H1 (cell line): ENCODE data around the gene HPN. TPM values are rescaled to one million over a fixed set of nuclear protein-coding genes. Genes with fewer than 3 reads are reported as not detected.

Experiments used
- CTCF ChIA-PET: fragments of 300-600 bp; sonication (Branson Sonifier 250); formaldehyde crosslinking; loops from one replicate; lab custom pipeline; 2021; ENCODE audit not compliant: partially characterized antibody; lab: Charles Lee
- POLR2A ChIA-PET: fragments of 300-600 bp; sonication (Branson Sonifier 250); formaldehyde crosslinking; loops from one replicate; lab custom pipeline; 2021; ENCODE audit warnings: inconsistent platforms; ENCODE audit not compliant: partially characterized antibody; lab: Charles Lee
- DNase-seq, 2 experiments: peaks; one replicate each; pipeline versions ENCODE4 v3.0.0 to v3.0.0-alpha.2; 2010 to 2022; ENCODE audit warnings: low spot score in 2 of 2, low read depth in 1 of 2, mixed read lengths in 1 of 2
- FAIRE-seq: peaks from 2 replicates; lab custom pipeline; 2011; peaks lifted over from hg19 to GRCh38; lab: Jason Lieb, UNC
- H2AFZ ChIP-seq: 2 replicates; pipeline ENCODE4 v1.8.1; 2012; ENCODE audit warnings: low read length, inconsistent platforms
- H2AK5ac ChIP-seq: 2 replicates; pipeline ENCODE4 v1.6.1; 2013; ENCODE audit warnings: low read depth, low read length
- H2BK120ac ChIP-seq: replicated peaks from 2 replicates; pipeline ENCODE3; 2013; ENCODE audit warnings: low read depth, low read length, inconsistent platforms
- H2BK12ac ChIP-seq: 2 replicates; pipeline ENCODE4 v1.6.1; 2013; ENCODE audit warnings: low read depth, low read length
- H2BK15ac ChIP-seq: 2 replicates; pipeline ENCODE4 v1.6.1; 2013; ENCODE audit warnings: low read length
- H2BK20ac ChIP-seq: 2 replicates; pipeline ENCODE4 v1.6.1; 2013; ENCODE audit warnings: low read length
- H2BK5ac ChIP-seq: 2 replicates; pipeline ENCODE4 v1.6.1; 2013; ENCODE audit warnings: low read depth, low read length
- H3K14ac ChIP-seq: 2 replicates; pipeline ENCODE4 v1.6.1; 2013; ENCODE audit warnings: inconsistent platforms; ENCODE audit not compliant: insufficient read length
- H3K18ac ChIP-seq: 2 replicates; pipeline ENCODE4 v1.6.1; 2013; ENCODE audit warnings: low read length; ENCODE audit errors: extremely low read depth
- H3K23ac ChIP-seq: 2 replicates; pipeline ENCODE4 v1.6.1; 2013; ENCODE audit warnings: inconsistent platforms; ENCODE audit not compliant: insufficient read length
- H3K23me2 ChIP-seq: 2 replicates; pipeline ENCODE4 v1.6.1; 2013; ENCODE audit warnings: low read depth, low read length
- H3K27ac ChIP-seq: 2 replicates; pipeline ENCODE4 v1.6.1; 2011; ENCODE audit warnings: low read depth, low read length, inconsistent platforms
- H3K27me3 ChIP-seq, 4 experiments: replicated peaks in 1 of 4; 1 replicate in 1 of 4; 2 replicates in 3 of 4; pipeline versions ENCODE4 v1.6.1 to v1.8.1; 2011 to 2013; ENCODE audit warnings: low read length in 3 of 4, mild to moderate bottlenecking in 3 of 4, inconsistent platforms in 2 of 4, mixed read lengths in 2 of 4, moderate library complexity in 1 of 4; ENCODE audit not compliant: control insufficient read depth in 3 of 4, insufficient read depth in 3 of 4; ENCODE audit errors: extremely low read depth in 1 of 4
- H3K36me3 ChIP-seq, 4 experiments: 2 replicates each; pipeline versions ENCODE4 v1.6.1 to v1.8.1; 2011 to 2013; ENCODE audit warnings: mild to moderate bottlenecking in 4 of 4, low read length in 3 of 4, moderate library complexity in 2 of 4, control low read depth in 1 of 4, inconsistent platforms in 1 of 4; ENCODE audit not compliant: insufficient read depth in 4 of 4, control insufficient read depth in 2 of 4
- H3K4ac ChIP-seq: replicated peaks from 2 replicates; pipeline ENCODE3; 2013; ENCODE audit warnings: low read length, low read depth, mixed read lengths, inconsistent platforms; ENCODE audit not compliant: insufficient read length
- H3K4me1 ChIP-seq, 4 experiments: replicated peaks in 1 of 4; 1 replicate in 1 of 4; 2 replicates in 3 of 4; pipeline versions ENCODE4 v1.6.1 to v1.8.1; 2011 to 2013; ENCODE audit warnings: low read length in 3 of 4, inconsistent platforms in 2 of 4, mixed read lengths in 1 of 4; ENCODE audit not compliant: insufficient read depth in 4 of 4, control insufficient read depth in 3 of 4
- H3K4me2 ChIP-seq, 2 experiments: 2 replicates each; pipeline versions ENCODE4 v1.6.1 to v1.8.1; 2011 to 2013; ENCODE audit warnings: low read depth in 2 of 2, low read length in 2 of 2, control low read depth in 1 of 2, inconsistent platforms in 1 of 2, mild to moderate bottlenecking in 1 of 2; ENCODE audit not compliant: insufficient read depth in 1 of 2
- H3K4me3 ChIP-seq, 4 experiments: fragments of 200-600, 300-600 bp in 1 of 4; sonication (generic), shearing (Covaris generic), sonication (Bioruptor Twin) in 1 of 4; 2 replicates each; pipeline versions ENCODE4 v1.5.1 to v1.8.1; 2011 to 2016; ENCODE audit warnings: low read length in 4 of 4, low read depth in 3 of 4, control low read depth in 2 of 4, inconsistent platforms in 2 of 4, mild to moderate bottlenecking in 2 of 4, mixed read lengths in 1 of 4, moderate library complexity in 1 of 4; ENCODE audit not compliant: insufficient read depth in 2 of 4; ENCODE audit errors: extremely low read depth in 1 of 4
- H3K56ac ChIP-seq: replicated peaks from 2 replicates; pipeline ENCODE3; 2013; ENCODE audit warnings: low read depth, mild to moderate bottlenecking, mixed read lengths, low read length, inconsistent platforms; ENCODE audit not compliant: insufficient read length
- H3K79me1 ChIP-seq: 2 replicates; pipeline ENCODE4 v1.6.1; 2013; ENCODE audit warnings: low read depth, low read length, control low read depth
- H3K79me2 ChIP-seq, 2 experiments: 2 replicates each; pipeline versions ENCODE4 v1.6.1 to v1.8.1; 2012 to 2013; ENCODE audit warnings: low read length in 2 of 2, mild to moderate bottlenecking in 2 of 2, inconsistent platforms in 1 of 2; ENCODE audit not compliant: insufficient read depth in 2 of 2, control insufficient read depth in 1 of 2
- H3K9ac ChIP-seq, 4 experiments: replicated peaks in 1 of 4; 1 replicate in 1 of 4; 2 replicates in 3 of 4; pipeline versions ENCODE4 v1.6.1 to v1.8.1; 2011 to 2013; ENCODE audit warnings: low read depth in 3 of 4, low read length in 3 of 4, control low read depth in 2 of 4, mild to moderate bottlenecking in 2 of 4, moderate library complexity in 2 of 4, inconsistent platforms in 1 of 4; ENCODE audit errors: extremely low read depth in 1 of 4
- H3K9me3 ChIP-seq, 2 experiments: 2 replicates each; pipeline versions ENCODE4 v1.6.1 to v1.8.1; 2012 to 2013; ENCODE audit warnings: mild to moderate bottlenecking in 2 of 2, moderate library complexity in 2 of 2, control low read depth in 1 of 2, inconsistent platforms in 1 of 2, low read depth in 1 of 2, low read length in 1 of 2, mixed read lengths in 1 of 2; ENCODE audit not compliant: insufficient read depth in 2 of 2
- H4K20me1 ChIP-seq, 2 experiments: replicated peaks in 1 of 2; 2 replicates each; pipeline versions ENCODE3 to v1.8.1; 2011 to 2013; ENCODE audit warnings: inconsistent platforms in 2 of 2, low read length in 2 of 2, mild to moderate bottlenecking in 1 of 2; ENCODE audit not compliant: insufficient read depth in 2 of 2, control insufficient read depth in 1 of 2
- H4K5ac ChIP-seq: 2 replicates; pipeline ENCODE4 v1.6.1; 2013; ENCODE audit warnings: low read length, low read depth, mixed read lengths, inconsistent platforms; ENCODE audit not compliant: insufficient read length
- H4K8ac ChIP-seq: 2 replicates; pipeline ENCODE4 v1.8.0; 2013; ENCODE audit warnings: mild to moderate bottlenecking, moderate library complexity, low read length, inconsistent platforms; ENCODE audit not compliant: insufficient read depth; ENCODE audit errors: extremely low read depth
- H4K91ac ChIP-seq: replicated peaks from 2 replicates; pipeline ENCODE3; 2013; ENCODE audit warnings: low read length, mixed read lengths, inconsistent platforms; ENCODE audit not compliant: insufficient read length
- HDAC2 ChIP-seq, 2 experiments: fragments of 300-600 bp in 1 of 2; sonication (generic) in 1 of 2; IDR thresholded peaks; 2 replicates each; pipeline ENCODE4 v1.6.1; 2011 to 2012; ENCODE audit warnings: low read depth in 2 of 2, low read length in 2 of 2, mild to moderate bottlenecking in 2 of 2, moderate library complexity in 2 of 2, borderline replicate concordance in 1 of 2, inconsistent platforms in 1 of 2
- KDM1A ChIP-seq: fragments of 200-600, 300-600 bp; sonication (generic); IDR thresholded peaks from 2 replicates; pipeline ENCODE4 v1.7.1; 2016; ENCODE audit warnings: mild to moderate bottlenecking, low read length, borderline replicate concordance
- KDM5A ChIP-seq: fragments of 200-600 bp; IDR thresholded peaks from 2 replicates; pipeline ENCODE4 v1.7.1; 2012; ENCODE audit warnings: mild to moderate bottlenecking, low read length, inconsistent platforms, mixed read lengths
- WGBS, 2 experiments: shearing (Covaris generic) in 1 of 2; methylation state at CpG; one replicate each; pipeline versions ENCODE4 v1.1.6 to v1.1.7; 2013 to 2015; ENCODE audit warnings: low lambda C conversion rate in 2 of 2, mixed read lengths in 2 of 2, inconsistent platforms in 1 of 2, low coverage in 1 of 2, missing lambda C conversion rate in 1 of 2; ENCODE audit not compliant: insufficient replicate concordance in 2 of 2, insufficient coverage in 1 of 2, insufficient read length in 1 of 2; ENCODE audit errors: extremely low coverage in 1 of 2, missing lambda C conversion rate in 1 of 2; 5-methylcytosine and 5-hydroxymethylcytosine counted together
- polyA plus RNA-seq, 7 experiments: library from polyadenylated mRNA; depleted of rRNA in 3 of 7; stranded (reverse) in 5 of 7; unstranded in 2 of 7; fragments of >200 nt in 5 of 7; fragments of 200-250 nt in 2 of 7; gene quantifications; 1 replicate in 5 of 7; 2 replicates in 1 of 7; 4 replicates in 1 of 7; pipeline versions ENCODE4 v1.2.1 to v1.2.3, GENCODE V29; 2011 to 2013; ENCODE audit warnings: missing spikeins in 2 of 7, mixed read lengths in 2 of 7
- total RNA-seq: library from RNA; stranded (reverse); fragmentation: NEBNext Ultra II Directional; extraction: Animal tissue kit (Norgen Biotek cat#: 25700); gene quantifications from 2 replicates; pipeline ENCODE4 v1.2.1, GENCODE V29; 2021

Gene HPN
- total and polyA plus RNA-seq, 2 of the 8 experiments (the other 6 are each of a cell fraction or from before 2014, with no cell fraction given), result 14.7 to 33.7 TPM

GRCh38 chr19:35056513-35057063, 15.1 kb downstream of the HPN start:
- H3K4me3 ChIP-seq, result no peak overlapping the region
- no peak overlapping the region for H3K4ac ChIP-seq
- H3K23ac ChIP-seq, result no peak overlapping the region
- H4K91ac ChIP-seq, result no peak overlapping the region
- H2BK5ac ChIP-seq, result no peak overlapping the region
- H2AK5ac ChIP-seq, result no peak overlapping the region
- peaks cover 0 to 11% (median 2%) of the 10 kb centered on the region in 4 experiments; a peak in 5 of 7 replicates for H3K4me1 ChIP-seq
- H4K5ac ChIP-seq, result no peak overlapping the region
- H3K79me1 ChIP-seq, result no peaks in the 10 kb centered on the region
- no peak overlapping the region for H2BK20ac ChIP-seq
- H3K27ac ChIP-seq, result no peak overlapping the region
- ChIA-PET CTCF (interaction anchor here (0.9 to 13.0 kb wide), 19 partner anchors 8 to 413 kb away, joined by 3 to 105 read pairs (median 6); partner anchors contain the start of gene LGI4), POLR2A (interaction anchor here (1.0 to 3.8 kb wide), 7 partner anchors 9 to 62 kb away, joined by 3 to 18 read pairs (median 4); no protein-coding TSS in a partner anchor)
- H3K27me3 ChIP-seq, result no peaks in the 10 kb centered on the region
- no peak overlapping the region for H3K56ac ChIP-seq
- no peak overlapping the region for H2AFZ ChIP-seq
- H3K9ac ChIP-seq, result no peak overlapping the region
- no peaks in the 10 kb centered on the region for H3K36me3 ChIP-seq
- H2BK120ac ChIP-seq, result no peak overlapping the region
- no peak overlapping the region for H3K14ac ChIP-seq
- DNase-seq, result no peak
- H3K4me2 ChIP-seq, result peak overlapping the region; percentile 1 to 49; a peak in 2 of 4 replicates
- peaks cover 0 to 1% of the 10 kb centered on the region in 2 experiments for H4K20me1 ChIP-seq
- H3K9me3 ChIP-seq, result no peaks in the 10 kb centered on the region
- 82% methylated on average over 6 of the region's 6 CpGs; no CpG with 5 or more reads in 1 of the 2 experiments for WGBS, 2 experiments
- H3K23me2 ChIP-seq, result no peaks in the 10 kb centered on the region
- TF ChIP-seq HDAC2 (IDR thresholded peaks at IDR 0.05; ENCODE audit: borderline replicate concordance in 1 of 2, low read depth in 2 of 2, low read length in 2 of 2), result 0 out of 4 replicates have a peak, but pooled peaks of 1 of the 2 experiments have one; percentile 2
- TF ChIP-seq KDM5A, result no peak
- TF ChIP-seq KDM1A, result peak; percentile 51; the same call in 1 of the 2 replicates
- H4K8ac ChIP-seq, result no peak overlapping the region
- peak; percentile 13 for FAIRE-seq
- H2BK15ac ChIP-seq, result no peak overlapping the region
- no peaks in the 10 kb centered on the region for H3K79me2 ChIP-seq
- no peak overlapping the region for H2BK12ac ChIP-seq
- H3K18ac ChIP-seq, result no peak overlapping the region
